ENCODE data around the gene DLX1. TPM values are rescaled to one million over a fixed set of nuclear protein-coding genes. Genes with fewer than 3 reads are reported as not detected.

The DLX1 gene
- total and polyA plus RNA-seq, 2 experiments from 2014 or later = 3.8 to 9.5 TPM

GRCh38 chr2:172082105-172082943 lies 3.0 kb upstream of the DLX1 start:
- TF ChIP-seq EZH2 (IDR thresholded peaks at IDR 0.05; ENCODE audit: insufficient read depth, poor library complexity, severe bottlenecking) (no peak), EZH2phosphoT487 (IDR thresholded peaks at IDR 0.05; ENCODE audit: insufficient read depth, low read depth) (no peak)
- Histone ChIP-seq H3K27me3 (replicated peaks; ENCODE audit: insufficient read depth) (peaks cover 14% of the 10 kb centered on the region), H3K4me1 (ENCODE audit: insufficient read depth) (peaks cover 8% of the 10 kb centered on the region; the same call in 1 of the 2 replicates), H3K79me2 (ENCODE audit: insufficient read depth) (peaks cover 12% of the 10 kb centered on the region), H3K9me2 (ENCODE audit: insufficient read depth) (no peaks in the 10 kb centered on the region), H3K9me3 (ENCODE audit: low read depth) (no peaks in the 10 kb centered on the region), H3K27ac (no peak overlapping the region), H3K36me3 (ENCODE audit: low read depth) (no peaks in the 10 kb centered on the region), H3F3A (ENCODE audit: insufficient read depth) (no peaks in the 10 kb centered on the region), H3K4me2 (ENCODE audit: unreplicated experiment) (no peak overlapping the region), H2AFZ (peak overlapping the region; percentile 90; the same call in 1 of the 2 replicates), H4K20me1 (ENCODE audit: insufficient read depth) (no peaks in the 10 kb centered on the region), H3K4me3 (no peak overlapping the region), H3K9ac (no peak overlapping the region)
- no peak for DNase-seq
- 59 to 60% methylated on average over 14 of the region's 14 CpGs for WGBS, 2 experiments (ENCODE audit: low coverage in 1 of 2, low lambda C conversion rate in 2 of 2, missing lambda C conversion rate in 2 of 2)
- in situ Hi-C loops (cut with MboI) = no loop called here

- Histone ChIP-seq H4K20me1 (ENCODE audit: insufficient read depth) (no peaks in the 10 kb centered on the region), H3K36me3 (ENCODE audit: low read depth) (no peaks in the 10 kb centered on the region), H3K27ac (no peak overlapping the region), H2AFZ (peak overlapping the region; percentile 90; the same call in 1 of the 2 replicates), H3K27me3 (replicated peaks; ENCODE audit: insufficient read depth) (peaks cover 14% of the 10 kb centered on the region), H3K9me2 (ENCODE audit: insufficient read depth) (no peaks in the 10 kb centered on the region), H3K4me1 (ENCODE audit: insufficient read depth) (peaks cover 8% of the 10 kb centered on the region; the same call in 1 of the 2 replicates), H3K4me2 (ENCODE audit: unreplicated experiment) (peak overlapping the region; percentile 77), H3K4me3 (peak overlapping the region; percentile 81; the same call in 1 of the 2 replicates), H3K9ac (no peak overlapping the region), H3K79me2 (ENCODE audit: insufficient read depth) (peaks cover 19% of the 10 kb centered on the region), H3F3A (ENCODE audit: insufficient read depth) (no peaks in the 10 kb centered on the region), H3K9me3 (ENCODE audit: low read depth) (no peaks in the 10 kb centered on the region)
- TF ChIP-seq EZH2phosphoT487 (IDR thresholded peaks at IDR 0.05; ENCODE audit: insufficient read depth, low read depth) (no peak), EZH2 (IDR thresholded peaks at IDR 0.05; ENCODE audit: insufficient read depth, poor library complexity, severe bottlenecking) (peak; percentile 69)
- in situ Hi-C loops (cut with MboI) = no loop called here
- DNase-seq = peak; percentile 38
- 31 to 44% methylated on average over 30 to 42 of the region's 42 CpGs for WGBS, 2 experiments (ENCODE audit: low coverage in 1 of 2, low lambda C conversion rate in 2 of 2, missing lambda C conversion rate in 2 of 2)
These were observed 2.2 kb upstream of the DLX1 start for GRCh38 chr2:172082944-172083627.

- Histone ChIP-seq H3K79me2 (ENCODE audit: insufficient read depth) (peaks cover 26% of the 10 kb centered on the region), H3K4me1 (ENCODE audit: insufficient read depth) (peaks cover 8% of the 10 kb centered on the region; the same call in 1 of the 2 replicates), H3K9me3 (ENCODE audit: low read depth) (no peaks in the 10 kb centered on the region), H4K20me1 (ENCODE audit: insufficient read depth) (no peaks in the 10 kb centered on the region), H3K36me3 (ENCODE audit: low read depth) (no peaks in the 10 kb centered on the region), H3K27ac (peak overlapping the region; percentile 92), H3K9ac (peak overlapping the region; percentile 89), H3F3A (ENCODE audit: insufficient read depth) (no peaks in the 10 kb centered on the region), H3K4me3 (peak overlapping the region; percentile 81), H3K27me3 (replicated peaks; ENCODE audit: insufficient read depth) (peaks cover 14% of the 10 kb centered on the region), H2AFZ (peak overlapping the region; percentile 90), H3K4me2 (ENCODE audit: unreplicated experiment) (peak overlapping the region; percentile 77), H3K9me2 (ENCODE audit: insufficient read depth) (no peaks in the 10 kb centered on the region)
- WGBS, 2 experiments (ENCODE audit: low coverage in 1 of 2, low lambda C conversion rate in 2 of 2, missing lambda C conversion rate in 2 of 2) = 23 to 25% methylated on average over 23 of the region's 23 CpGs
- DNase-seq = no peak
- in situ Hi-C loops (cut with MboI) = no loop called here
- TF ChIP-seq EZH2phosphoT487 (IDR thresholded peaks at IDR 0.05; ENCODE audit: insufficient read depth, low read depth) = no peak
- TF ChIP-seq EZH2 (IDR thresholded peaks at IDR 0.05; ENCODE audit: insufficient read depth, poor library complexity, severe bottlenecking) = no peak
These were observed 1.5 kb upstream of the DLX1 start for GRCh38 chr2:172083628-172084394.

- H3K27ac ChIP-seq = peak overlapping the region; percentile 92
These were observed 987 bp upstream of the DLX1 start for GRCh38 chr2:172084395-172084644.

More at GRCh38 chr2:172084395-172084644, 987 bp upstream of the DLX1 start:
- H2AFZ ChIP-seq = peak overlapping the region; percentile 90
- DNase-seq = peak; percentile 65
- H3K9me3 ChIP-seq (ENCODE audit: low read depth) = no peaks in the 10 kb centered on the region
- peaks cover 14% of the 10 kb centered on the region for H3K27me3 ChIP-seq (replicated peaks; ENCODE audit: insufficient read depth)
- no peaks in the 10 kb centered on the region for H3K9me2 ChIP-seq (ENCODE audit: insufficient read depth)
- WGBS, 2 experiments (ENCODE audit: low coverage in 1 of 2, low lambda C conversion rate in 2 of 2, missing lambda C conversion rate in 2 of 2) = 3 to 7% methylated on average over 15 to 17 of the region's 17 CpGs
- TF ChIP-seq EZH2 (IDR thresholded peaks at IDR 0.05; ENCODE audit: insufficient read depth, poor library complexity, severe bottlenecking) (no peak), EZH2phosphoT487 (IDR thresholded peaks at IDR 0.05; ENCODE audit: insufficient read depth, low read depth) (no peak)
- peaks cover 8% of the 10 kb centered on the region; the same call in 1 of the 2 replicates for H3K4me1 ChIP-seq (ENCODE audit: insufficient read depth)
- H4K20me1 ChIP-seq (ENCODE audit: insufficient read depth) = no peaks in the 10 kb centered on the region
- no peaks in the 10 kb centered on the region for H3F3A ChIP-seq (ENCODE audit: insufficient read depth)
- in situ Hi-C loops (cut with MboI) = no loop called here
- H3K36me3 ChIP-seq (ENCODE audit: low read depth) = no peaks in the 10 kb centered on the region
- H3K9ac ChIP-seq = peak overlapping the region; percentile 89
- H3K4me2 ChIP-seq (ENCODE audit: unreplicated experiment) = peak overlapping the region; percentile 77
- H3K4me3 ChIP-seq = peak overlapping the region; percentile 81
- peaks cover 31% of the 10 kb centered on the region for H3K79me2 ChIP-seq (ENCODE audit: insufficient read depth)

All from GM23248 (cell line).